Stimulated activated naive CD4-positive, alpha-beta T cell (primary cell): Measurements from ENCODE around the gene PPARGC1A.

Source experiments
- DNase-seq, 6 experiments: peaks; one replicate each; lab custom pipeline; 2025; lab: John Stamatoyannopoulos, UW

PPARGC1A gene

DNA sequence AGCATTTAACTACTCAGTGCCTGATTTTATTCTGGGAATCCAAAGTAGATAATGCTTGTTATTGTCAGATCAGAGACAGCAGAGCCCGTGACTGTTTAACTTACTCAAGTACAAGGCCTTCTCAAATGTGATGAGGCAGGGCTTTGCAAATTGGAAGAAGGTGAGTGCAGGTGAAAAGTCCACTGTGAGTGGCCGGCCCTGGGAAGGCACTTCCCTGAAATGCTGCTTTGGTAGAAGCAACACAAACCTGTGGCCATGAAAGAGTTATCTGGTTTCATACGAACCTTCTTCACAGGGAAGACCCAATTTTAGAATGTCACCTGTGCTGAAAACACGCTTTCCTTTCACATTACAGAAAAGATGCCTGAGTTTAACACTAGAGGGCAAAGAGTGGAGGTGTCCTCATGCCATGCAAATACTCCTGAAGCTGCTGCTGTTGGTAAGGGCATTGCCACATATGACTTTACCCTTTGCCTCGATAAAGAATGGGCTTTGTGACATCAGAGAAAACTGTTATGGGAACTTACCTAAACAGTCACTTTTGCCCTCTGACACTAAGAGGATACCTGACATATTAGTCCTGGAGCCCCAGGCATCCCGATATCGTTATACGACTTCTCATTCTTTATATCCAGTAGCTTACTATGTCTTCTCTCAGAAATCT lies 8.0 kb downstream of the PPARGC1A start:
- no peak for DNase-seq

DNA sequence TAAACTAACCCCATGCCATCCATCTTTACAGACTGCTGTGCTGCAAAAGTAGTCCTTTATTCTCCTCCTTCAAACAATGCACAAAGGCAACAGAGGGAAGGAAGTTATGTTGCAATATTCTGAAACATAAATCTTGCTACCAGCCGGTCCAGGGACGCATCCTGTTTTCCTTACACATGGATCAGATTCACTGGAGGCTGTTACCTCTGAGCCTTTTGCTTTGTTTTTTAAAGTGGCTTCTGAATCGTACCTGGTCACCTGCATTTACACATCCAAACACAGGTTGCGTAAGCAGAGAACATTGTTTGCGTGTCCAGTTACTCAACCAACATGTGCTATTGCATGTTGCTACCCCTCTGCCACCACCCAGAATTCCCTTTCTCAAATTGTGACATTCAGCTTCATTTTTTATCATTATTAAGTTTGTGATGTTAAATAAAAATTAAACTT lies 8.8 kb downstream of the PPARGC1A start:
- no peak for DNase-seq

DNA sequence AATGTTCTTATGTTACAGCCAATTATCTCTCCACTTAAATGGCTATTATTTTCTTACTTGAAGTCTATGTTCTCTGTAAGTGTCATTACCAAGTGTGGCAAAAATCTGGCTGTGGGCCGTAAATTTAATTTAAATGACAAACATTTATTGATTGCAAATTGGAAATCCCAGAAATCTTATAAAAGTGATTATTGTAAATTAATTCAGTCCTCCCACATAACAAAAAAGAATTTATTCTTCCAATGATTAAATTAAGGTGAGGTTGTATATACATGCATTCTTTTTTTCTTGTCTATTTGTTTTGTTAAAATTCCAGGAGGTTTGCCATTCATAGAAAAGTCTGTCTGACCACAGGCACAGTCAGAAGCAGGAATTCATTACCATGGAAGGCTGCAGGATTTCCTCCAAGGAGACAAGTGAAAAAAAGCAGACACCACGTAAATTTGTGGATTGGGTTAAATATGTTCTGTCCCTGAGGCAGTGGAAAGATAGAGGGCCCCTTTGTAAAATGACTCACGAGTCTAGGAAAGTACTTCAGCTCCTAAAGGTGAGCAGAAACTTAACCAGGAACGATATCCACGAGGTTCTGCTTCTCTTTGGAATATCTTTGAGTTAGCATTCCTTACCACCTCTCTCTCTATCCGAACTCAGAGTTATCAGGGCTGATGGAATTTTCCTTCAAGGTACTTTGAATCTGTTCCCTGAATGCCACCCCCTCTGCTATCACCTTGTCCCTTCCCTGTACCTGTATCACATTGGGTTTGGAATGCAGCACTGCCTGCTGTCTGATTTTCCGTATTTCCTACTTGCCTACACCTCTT lies 10.7 kb downstream of the PPARGC1A start:
- no peak for DNase-seq

DNA sequence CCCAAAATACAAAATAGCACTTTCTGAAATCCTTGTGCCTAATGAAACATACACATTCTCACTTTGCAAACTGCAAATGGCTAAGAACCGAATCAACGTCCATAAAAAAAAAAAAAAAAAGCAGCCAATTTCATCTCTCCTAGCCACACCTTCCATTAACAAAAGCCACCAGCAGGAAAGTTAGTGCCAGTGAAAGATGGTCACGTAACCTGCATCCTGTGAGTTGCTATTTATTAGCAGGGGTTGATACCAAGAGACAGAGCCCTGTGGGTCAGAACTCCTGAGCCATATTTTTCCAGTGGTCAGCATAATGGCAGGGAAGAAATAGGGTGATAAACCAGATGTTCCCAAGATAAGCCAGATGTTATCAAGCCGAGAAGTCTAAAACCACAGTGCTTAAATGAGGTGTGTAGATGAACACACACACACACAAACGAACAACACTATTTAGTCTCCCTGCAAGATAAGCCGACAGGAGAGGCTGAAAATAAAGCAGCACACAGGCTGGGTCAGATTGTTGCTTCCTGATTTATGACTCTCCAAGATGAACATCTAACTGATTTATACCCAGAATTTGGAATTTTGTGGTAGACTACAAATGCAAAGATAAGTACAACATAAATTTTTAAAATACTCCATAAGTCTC lies 11.5 kb downstream of the PPARGC1A start:
- DNase-seq, result no peak

DNA sequence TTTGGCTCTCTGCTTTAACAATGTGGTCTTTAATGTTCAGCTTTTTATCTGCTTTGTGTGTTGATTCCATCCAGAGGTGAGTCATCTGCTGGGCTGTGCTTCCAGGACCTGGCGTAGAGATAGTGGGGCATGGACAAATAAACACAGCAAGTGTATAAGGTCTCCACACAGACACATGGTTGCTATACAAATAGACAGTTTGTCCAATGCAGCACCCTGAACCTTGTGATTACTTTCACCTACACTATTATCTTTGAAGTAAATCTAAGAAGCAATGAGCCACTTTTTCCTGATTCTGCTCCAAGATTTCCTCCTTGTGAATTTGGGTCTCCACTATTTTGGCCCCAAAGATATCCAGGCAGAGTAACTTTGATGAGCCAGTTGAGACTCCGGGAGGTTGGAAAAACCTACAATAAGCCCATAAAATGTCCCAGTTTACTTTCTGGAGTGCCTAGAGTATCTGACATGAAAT lies 12.1 kb downstream of the PPARGC1A start:
- no peak for DNase-seq

DNA sequence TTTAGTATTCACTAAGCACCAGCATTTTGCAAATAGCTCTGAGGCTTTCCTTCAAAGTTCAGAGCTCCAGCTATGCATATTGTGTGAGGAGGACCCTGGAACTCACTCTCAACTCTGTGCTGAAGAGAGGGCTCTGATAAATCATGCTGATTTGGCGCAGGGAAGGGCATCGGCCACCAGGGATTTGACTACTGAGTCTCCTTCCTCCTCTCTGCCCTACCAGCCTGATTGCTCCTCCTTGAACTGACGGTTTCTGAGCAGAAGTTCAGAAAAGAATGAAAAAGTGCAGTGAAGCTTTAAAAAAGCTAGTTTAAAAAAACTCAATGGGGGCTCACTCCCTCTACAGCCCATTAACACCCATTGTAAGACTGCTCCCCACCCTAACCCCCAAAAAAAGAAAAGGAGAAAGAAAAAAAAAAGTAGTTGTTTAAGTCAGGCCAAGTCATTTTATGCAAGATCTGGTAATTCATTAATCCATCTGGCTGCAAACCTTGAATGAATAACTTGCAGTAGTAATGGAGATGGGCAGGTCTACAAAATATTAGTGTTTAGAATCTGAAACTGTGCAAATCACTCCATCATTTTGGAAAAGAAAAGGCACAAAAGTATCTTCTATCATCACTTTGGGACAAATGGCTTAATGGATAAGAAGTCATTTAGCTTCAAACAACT lies 13.3 kb downstream of the PPARGC1A start:
- no peak for DNase-seq

DNA sequence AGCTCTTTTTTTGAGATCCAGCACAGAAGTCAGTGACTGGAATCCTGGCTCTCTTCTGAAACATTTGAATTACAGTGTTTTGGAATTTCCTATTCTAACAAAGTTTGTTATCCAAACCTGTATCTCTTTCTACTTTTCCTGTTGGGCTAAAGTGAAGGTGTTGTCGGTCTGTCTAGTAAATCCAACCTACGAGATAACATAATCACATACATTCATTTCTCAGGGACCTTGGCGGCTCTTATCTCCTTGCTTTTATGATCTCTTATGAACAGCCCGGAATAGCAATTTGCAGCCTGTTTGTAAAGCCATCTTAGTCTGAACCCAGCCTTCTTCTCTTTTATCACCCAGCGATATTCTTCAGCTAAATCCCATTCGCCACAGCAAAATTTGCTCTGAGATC lies 14.5 kb downstream of the PPARGC1A start:
- DNase-seq, result no peak

DNA sequence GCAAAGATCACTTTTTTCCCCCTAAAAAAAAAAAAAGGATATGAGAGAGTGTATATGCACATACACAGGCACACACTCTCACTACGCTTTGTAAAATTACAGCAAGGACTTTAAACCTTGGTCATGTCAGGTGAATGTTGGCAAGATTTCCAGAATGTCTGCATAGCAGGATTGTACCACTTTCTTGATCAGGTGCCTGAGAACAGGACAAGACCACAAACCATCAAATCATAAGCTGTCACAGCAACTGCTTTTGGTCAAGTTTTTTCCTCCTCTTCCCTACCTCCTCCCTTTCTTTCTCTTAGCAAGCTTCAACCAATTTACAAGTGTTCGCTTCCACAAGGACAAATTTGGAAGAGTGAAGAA lies 15.3 kb downstream of the PPARGC1A start:
- no peak for DNase-seq

DNA sequence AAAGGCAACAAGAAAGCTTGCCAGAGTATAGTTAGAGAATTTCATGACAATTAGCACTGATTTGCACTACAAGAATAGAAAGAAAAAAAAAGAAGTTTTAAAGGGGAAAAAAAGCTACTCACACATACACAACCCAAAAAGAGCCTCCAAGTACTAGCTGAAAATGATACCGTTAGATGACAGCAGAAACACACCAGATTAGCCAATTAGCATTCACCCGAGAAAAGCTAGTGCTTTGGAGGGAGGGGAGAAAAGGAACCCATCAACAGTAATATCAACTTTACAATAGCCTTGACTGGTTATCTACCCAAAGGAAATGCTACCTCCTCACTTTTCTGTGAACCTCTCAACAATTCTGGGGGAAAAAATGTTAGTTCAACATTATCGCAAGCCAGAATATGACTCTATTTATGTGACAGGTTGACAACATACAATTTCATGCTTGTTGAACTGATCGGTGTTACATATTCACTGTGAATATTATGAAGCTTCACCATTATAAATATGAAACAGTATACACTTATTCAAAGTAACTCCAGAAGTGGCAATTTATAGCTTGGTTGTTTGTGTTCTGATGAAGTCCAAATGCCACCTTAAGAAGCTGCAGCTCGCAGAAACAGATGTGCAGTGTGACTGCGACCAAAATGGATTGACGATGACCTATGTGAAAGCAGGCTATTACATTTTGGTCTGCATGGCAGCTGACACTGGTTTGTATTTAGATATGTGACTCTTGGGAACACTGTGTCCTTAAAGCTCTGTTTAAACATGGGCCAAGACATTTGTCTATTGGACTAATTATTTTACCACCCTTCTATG lies 15.9 kb downstream of the PPARGC1A start:
- no peak for DNase-seq

DNA sequence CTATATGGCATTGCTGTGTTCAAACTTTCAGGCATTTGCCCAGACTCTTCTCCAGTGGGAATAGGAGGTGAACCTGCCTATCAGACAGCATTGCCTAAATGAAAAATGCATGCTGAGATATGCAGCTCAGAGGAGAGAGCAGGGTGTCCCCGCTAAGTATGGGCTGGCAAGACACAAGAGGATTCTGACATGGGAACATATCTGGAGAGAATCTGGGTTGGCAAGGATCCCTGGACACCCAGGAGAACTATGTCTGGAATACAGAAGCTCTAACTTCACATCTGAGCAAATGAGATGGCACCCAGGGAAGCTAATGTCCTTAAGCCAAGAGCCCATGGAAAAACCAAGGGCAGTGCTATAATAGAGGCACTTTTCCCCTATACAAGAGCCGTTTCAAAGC lies 18.4 kb downstream of the PPARGC1A start:
- DNase-seq, result no peak

DNA sequence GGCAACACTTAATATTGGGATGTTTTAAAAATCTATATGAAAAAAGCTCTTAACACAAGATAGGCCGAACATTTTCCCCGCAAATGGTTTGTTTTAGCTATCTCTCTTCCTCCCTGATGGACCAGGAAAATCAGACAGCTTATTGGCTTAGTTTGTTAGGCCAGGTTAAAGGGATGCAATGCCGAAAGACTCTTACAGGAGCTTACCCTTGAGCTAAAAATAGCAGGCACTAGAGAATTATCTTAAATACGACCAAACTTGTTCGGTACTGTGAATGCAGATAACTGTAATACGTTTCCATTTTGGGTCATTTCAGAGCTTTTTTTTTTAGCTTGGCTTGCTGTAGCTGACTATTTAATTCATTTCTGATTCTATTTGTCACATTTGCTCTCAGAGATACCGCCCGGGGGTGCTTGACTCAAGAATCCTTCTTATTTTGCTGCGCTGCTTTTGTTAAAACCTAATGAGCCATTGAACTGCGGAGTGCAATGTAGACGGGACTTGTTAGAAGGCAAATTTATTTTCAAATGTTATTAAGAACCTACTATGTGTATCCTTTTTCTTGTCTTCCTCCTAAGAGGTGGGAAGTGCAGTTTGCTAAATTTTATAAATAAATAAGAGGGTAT lies 23.3 kb downstream of the PPARGC1A start:
- DNase-seq, result no peak

DNA sequence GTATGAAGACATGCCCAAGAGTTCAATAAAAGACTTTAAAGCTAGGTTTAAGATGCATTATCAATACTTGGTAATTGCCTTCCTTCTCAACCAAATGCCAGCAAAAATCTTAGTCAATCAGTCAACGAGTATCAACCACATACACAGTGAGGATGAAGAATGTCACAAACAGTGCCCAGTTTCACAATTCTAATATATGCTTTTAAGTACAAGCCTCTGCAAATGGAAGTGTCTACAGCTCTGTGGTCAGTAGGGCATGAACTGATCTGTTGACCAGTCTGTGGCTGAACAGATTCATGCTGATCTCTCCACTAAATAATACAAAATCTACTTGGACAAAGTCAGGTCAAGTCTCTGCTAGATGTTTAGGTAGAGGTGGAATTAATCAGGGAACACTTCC lies 27.9 kb downstream of the PPARGC1A start:
- no peak for DNase-seq

DNA sequence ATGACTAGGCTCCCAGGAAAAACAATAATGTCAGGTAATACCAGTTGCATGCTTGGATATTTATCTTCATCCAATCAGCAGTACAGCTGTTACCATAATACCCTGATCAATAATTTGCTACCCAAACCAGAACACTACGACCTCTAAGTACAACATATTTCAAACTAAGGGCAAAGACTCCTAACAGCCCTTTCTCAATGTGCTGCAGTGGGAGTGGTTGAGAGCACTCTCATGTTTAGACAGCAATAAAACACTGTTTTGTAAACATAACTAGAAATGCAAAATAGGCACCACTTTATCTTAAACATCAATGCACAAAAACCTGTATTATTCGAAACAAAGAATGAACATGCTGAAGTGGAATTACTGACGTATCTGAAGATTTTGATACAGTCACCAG lies 28.9 kb downstream of the PPARGC1A start:
- DNase-seq, result no peak

DNA sequence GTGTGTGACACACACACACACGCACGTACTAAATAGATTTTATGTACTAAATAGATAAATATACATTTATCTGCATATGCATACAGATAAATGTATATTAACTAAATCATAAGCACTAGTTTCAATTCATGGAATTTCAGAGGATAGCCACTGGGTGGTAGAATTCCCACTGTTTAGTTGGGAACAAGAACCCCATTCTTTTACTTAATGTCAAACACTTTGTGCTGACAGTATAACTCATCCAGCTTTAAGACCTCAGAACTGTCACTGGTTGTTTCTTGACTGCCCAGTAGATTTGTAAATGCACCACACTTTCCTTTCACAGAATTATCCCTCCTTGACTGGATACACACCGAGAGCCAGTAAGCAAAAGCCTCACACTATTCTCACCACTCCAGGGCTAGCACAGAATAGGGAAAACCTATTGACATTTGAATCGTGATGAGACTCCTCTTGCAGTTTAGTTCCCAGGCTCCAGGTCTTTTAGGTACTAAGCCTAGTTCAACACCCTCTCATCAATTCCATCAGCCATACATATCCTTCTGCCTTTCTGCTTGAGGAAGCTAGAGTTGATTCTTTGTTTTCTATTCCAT lies 32.4 kb downstream of the PPARGC1A start:
- DNase-seq, result no peak

DNA sequence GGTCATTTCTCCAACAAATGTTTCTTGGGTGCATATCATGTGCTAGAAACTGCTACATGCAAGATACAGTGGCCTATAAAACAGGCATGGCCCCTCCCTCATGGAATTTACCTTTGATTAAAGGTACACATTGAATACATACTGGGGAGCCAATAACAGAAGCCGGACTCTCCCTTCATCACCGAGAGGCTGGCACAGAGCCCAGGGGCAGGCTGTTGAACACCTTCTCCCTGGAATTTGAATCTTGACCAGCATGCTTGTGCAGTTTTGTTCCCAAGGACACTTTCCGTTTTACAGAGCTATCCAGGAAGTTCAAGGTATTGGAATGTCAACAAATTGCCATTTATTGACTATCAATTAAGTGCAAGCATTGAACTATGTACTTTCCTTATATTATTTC lies 33.2 kb downstream of the PPARGC1A start:
- no peak for DNase-seq

DNA sequence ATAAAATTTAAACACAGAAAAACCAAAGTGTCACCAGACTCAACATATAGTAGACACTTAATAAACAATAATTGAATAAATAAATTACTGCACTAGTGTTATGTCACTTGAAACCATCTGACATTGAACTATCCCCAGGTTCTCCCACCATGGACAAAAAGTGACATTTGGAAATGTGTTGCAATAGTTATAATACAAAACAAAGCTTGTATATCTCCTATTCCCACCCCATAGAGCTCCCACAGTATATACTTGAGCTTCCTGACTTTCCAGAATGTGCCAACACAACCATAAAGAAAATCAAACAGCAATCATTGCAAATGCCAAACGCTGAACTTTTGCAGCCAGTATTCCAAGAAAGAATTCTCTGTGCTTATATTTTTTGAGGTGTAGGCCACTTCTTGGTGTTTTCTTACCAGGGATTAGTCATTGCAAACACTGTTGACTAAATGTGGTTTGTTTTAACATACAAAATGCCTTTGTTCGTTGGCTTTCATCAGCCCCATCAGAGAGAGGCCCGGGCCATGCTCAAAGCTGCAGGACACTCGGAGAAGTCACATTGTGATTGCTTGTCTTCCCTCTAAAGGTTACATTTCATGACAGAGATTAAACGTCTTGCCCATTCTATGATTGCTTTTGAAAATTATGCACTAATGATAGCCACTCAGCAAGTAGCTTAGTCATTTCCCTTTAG lies 33.8 kb downstream of the PPARGC1A start:
- no peak for DNase-seq

DNA sequence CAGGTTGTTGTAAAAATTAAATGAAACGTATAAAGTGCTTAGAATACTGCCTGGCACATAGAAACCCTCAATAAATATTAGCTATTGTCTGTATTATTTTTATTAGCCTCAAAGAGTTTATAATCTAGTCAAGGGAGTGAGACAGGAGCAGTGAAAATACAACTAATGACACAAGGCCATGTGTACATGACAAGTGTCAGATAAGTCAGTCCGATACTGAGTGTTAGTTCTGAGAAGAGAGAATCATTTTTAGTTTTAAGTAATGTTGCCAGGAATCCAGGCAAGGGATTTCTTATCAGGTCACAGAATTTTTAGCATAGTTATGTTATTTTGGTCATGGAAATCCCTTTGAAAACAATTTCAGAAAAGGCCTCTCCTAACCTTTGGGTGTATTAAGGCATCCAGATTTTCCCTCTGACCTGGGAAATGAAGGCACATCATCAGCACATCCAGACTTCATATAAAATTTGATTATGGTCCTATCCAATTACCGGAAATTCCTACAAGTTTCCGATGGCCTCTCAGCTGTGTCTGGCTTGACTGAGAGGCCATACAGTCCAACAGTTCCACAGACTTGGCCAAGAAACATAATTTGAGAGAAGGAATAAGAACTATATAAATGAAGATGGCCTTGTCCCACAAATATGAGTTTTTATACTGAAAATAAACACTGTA lies 35.7 kb downstream of the PPARGC1A start:
- DNase-seq, result no peak

DNA sequence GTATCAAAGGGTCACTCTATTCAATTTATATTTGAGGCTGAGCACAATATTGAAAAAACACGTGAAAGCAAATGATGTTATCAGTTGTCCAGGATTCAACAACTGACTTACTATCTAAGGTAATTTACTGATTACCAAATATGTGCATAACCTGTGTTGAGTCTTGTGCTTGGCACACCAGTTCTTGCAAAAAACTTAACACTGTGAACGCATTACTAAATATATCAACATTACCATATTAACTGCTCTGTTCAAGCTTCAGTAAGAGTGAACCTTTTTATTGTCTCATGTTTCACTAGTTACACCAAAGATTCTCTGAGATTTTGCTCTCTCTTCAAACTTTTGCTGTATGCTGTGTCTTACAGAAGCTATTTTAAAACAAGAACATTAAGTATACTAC lies 38.4 kb downstream of the PPARGC1A start:
- no peak for DNase-seq

DNA sequence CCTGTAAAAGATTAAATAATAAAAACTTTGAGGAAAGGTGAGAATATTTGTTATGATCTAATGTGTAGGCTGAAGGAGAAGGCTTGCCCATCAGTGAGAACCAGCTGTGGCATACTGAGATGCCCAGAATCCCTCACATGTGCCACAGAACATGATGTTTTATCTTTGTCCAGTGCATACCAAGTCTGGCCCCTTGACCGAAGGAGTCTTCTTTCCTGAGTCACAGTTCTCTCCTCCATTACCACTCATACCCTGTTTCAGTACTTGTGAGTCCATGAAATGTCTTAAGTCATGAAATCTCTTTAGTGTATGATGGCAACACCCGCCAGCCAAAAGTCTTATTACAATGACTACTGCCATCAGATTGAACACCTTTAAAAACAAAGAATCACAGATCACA lies 42.7 kb downstream of the PPARGC1A start:
- DNase-seq, result no peak

DNA sequence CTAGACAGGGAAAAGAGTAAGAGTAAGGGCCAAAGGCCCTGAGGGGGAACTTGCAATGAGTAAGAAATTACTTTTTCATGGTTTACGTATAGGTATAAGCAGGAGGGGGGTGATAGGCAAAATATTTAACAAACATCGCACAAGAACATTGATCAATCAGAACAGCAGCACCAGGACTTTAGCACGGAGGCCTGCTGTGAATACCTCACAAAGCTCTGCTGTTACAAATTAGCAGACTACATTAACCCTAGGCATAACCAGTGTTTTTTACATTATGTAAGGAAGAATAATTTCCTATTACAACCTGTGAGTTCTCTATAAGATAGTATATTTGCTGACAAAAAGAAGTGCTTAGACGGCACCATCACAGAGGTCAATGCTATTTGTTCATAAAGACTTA lies 44.9 kb downstream of the PPARGC1A start:
- DNase-seq, result no peak
